ENCODE results near the gene LCAT. TPM values are rescaled to one million over a fixed set of nuclear protein-coding genes. Genes with fewer than 3 reads are reported as not detected.
A peak's percentile ranks its signal among the peaks of the same experiment; 100 is the strongest.

The LCAT gene
- total and polyA plus RNA-seq, 9 of the 15 experiments (the other 6 are each of a cell fraction or from before 2014, with no cell fraction given): 0.46 to 21.0 (median 5.0) TPM

DNA sequence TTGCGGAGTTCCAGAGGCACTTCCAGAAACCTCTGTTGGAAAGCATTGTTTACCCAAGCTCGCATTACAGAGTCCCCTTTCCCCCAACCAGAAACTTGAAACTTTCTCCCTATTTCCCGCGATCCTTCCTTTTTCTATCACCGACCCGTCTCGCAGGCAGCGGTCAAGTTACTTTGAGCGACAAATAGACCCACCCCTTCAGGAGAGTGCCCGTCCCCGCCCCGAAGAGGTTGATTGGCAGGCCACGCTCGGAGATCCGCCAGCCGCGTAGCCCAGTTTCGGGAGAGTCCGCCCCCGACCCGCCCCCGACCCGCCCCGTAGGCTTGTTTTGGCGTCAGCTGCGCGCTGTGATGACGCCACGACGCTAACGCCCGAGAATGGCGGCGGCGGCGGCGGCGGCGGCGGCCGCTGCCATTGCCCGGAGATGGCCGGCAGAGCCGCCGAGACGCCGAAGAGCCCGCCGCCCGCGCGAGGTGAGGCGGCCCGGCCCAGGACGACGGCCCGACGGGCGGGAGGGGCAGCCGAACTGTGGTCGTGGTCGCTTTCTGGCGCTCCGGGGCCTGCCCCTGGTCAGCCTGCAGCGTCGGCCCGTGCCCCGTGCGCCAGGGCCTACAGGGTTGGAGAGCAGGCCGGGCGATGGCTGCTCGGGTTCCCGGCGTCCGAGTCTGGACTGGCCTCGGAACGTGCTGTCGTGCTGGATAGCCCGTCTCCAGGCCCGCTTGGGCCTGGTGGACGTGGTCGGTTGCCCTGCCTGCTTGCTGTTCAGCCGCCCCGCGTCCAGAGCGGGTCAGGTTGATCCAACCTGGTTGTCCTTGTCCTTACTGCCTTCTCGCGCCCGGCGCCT, 50.8 kb downstream of the LCAT start, which contains the start of gene PSKH1 (continued):
- TF ChIP-seq, protein P1, sequence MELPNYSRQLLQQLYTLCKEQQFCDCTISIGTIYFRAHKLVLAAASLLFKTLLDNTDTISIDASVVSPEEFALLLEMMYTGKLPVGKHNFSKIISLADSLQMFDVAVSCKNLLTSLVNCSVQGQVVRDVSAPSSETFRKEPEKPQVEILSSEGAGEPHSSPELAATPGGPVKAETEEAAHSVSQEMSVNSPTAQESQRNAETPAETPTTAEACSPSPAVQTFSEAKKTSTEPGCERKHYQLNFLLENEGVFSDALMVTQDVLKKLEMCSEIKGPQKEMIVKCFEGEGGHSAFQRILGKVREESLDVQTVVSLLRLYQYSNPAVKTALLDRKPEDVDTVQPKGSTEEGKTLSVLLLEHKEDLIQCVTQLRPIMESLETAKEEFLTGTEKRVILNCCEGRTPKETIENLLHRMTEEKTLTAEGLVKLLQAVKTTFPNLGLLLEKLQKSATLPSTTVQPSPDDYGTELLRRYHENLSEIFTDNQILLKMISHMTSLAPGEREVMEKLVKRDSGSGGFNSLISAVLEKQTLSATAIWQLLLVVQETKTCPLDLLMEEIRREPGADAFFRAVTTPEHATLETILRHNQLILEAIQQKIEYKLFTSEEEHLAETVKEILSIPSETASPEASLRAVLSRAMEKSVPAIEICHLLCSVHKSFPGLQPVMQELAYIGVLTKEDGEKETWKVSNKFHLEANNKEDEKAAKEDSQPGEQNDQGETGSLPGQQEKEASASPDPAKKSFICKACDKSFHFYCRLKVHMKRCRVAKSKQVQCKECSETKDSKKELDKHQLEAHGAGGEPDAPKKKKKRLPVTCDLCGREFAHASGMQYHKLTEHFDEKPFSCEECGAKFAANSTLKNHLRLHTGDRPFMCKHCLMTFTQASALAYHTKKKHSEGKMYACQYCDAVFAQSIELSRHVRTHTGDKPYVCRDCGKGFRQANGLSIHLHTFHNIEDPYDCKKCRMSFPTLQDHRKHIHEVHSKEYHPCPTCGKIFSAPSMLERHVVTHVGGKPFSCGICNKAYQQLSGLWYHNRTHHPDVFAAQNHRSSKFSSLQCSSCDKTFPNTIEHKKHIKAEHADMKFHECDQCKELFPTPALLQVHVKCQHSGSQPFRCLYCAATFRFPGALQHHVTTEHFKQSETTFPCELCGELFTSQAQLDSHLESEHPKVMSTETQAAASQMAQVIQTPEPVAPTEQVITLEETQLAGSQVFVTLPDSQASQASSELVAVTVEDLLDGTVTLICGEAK (IDR thresholded peaks at IDR 0.05): no peak
- TF ChIP-seq, protein P1 (CRISPR knock-in tag; IDR thresholded peaks at IDR 0.05): no peak
- TF ChIP-seq, protein P2, sequence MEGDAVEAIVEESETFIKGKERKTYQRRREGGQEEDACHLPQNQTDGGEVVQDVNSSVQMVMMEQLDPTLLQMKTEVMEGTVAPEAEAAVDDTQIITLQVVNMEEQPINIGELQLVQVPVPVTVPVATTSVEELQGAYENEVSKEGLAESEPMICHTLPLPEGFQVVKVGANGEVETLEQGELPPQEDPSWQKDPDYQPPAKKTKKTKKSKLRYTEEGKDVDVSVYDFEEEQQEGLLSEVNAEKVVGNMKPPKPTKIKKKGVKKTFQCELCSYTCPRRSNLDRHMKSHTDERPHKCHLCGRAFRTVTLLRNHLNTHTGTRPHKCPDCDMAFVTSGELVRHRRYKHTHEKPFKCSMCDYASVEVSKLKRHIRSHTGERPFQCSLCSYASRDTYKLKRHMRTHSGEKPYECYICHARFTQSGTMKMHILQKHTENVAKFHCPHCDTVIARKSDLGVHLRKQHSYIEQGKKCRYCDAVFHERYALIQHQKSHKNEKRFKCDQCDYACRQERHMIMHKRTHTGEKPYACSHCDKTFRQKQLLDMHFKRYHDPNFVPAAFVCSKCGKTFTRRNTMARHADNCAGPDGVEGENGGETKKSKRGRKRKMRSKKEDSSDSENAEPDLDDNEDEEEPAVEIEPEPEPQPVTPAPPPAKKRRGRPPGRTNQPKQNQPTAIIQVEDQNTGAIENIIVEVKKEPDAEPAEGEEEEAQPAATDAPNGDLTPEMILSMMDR (IDR thresholded peaks at IDR 0.05 in 2 of 3, conservative IDR thresholded peaks at IDR 0.05 in 1 of 3; ENCODE audit: insufficient read depth in 2 of 3, low read depth in 1 of 3, low read length in 3 of 3): no peak
- TF ChIP-seq EP400 (IDR thresholded peaks at IDR 0.05): peak; percentile 11; the same call in 1 of the 2 replicates
- no peak for TF ChIP-seq ZNF408 (CRISPR knock-in tag; IDR thresholded peaks at IDR 0.05; ENCODE audit: low read depth)
- no peak for TF ChIP-seq TGIF2 (CRISPR knock-in tag; IDR thresholded peaks at IDR 0.05)
- TF ChIP-seq NEUROD1 (IDR thresholded peaks at IDR 0.05; ENCODE audit: borderline replicate concordance, low read depth, low read length, partially characterized antibody): no peak
- TF ChIP-seq, protein P3, sequence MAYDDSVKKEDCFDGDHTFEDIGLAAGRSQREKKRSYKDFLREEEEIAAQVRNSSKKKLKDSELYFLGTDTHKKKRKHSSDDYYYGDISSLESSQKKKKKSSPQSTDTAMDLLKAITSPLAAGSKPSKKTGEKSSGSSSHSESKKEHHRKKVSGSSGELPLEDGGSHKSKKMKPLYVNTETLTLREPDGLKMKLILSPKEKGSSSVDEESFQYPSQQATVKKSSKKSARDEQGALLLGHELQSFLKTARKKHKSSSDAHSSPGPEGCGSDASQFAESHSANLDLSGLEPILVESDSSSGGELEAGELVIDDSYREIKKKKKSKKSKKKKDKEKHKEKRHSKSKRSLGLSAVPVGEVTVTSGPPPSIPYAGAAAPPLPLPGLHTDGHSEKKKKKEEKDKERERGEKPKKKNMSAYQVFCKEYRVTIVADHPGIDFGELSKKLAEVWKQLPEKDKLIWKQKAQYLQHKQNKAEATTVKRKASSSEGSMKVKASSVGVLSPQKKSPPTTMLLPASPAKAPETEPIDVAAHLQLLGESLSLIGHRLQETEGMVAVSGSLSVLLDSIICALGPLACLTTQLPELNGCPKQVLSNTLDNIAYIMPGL (CRISPR knock-in tag; IDR thresholded peaks at IDR 0.05): peak; percentile 56; the same call in 1 of the 2 replicates
- TF ChIP-seq GTF2A2 (tag; IDR thresholded peaks at IDR 0.05): no peak
- no peak for TF ChIP-seq CBFB (CRISPR knock-in tag; IDR thresholded peaks at IDR 0.05)
- TF ChIP-seq, protein P4, sequence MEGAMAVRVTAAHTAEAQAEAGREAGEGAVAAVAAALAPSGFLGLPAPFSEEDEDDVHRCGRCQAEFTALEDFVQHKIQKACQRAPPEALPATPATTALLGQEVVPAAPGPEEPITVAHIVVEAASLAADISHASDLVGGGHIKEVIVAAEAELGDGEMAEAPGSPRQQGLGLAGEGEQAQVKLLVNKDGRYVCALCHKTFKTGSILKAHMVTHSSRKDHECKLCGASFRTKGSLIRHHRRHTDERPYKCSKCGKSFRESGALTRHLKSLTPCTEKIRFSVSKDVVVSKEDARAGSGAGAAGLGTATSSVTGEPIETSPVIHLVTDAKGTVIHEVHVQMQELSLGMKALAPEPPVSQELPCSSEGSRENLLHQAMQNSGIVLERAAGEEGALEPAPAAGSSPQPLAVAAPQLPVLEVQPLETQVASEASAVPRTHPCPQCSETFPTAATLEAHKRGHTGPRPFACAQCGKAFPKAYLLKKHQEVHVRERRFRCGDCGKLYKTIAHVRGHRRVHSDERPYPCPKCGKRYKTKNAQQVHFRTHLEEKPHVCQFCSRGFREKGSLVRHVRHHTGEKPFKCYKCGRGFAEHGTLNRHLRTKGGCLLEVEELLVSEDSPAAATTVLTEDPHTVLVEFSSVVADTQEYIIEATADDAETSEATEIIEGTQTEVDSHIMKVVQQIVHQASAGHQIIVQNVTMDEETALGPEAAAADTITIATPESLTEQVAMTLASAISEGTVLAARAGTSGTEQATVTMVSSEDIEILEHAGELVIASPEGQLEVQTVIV (CRISPR knock-in tag; IDR thresholded peaks at IDR 0.05; ENCODE audit: borderline replicate concordance): no peak
